HCT116 (cell line): Measurements from ENCODE around the gene DLG2.

Source experiments
- CTCF ChIP-seq, 3 experiments: fragments of 200-600 bp in 1 of 3; sonication (generic) in 1 of 3; IDR thresholded peaks in 2 of 3; conservative IDR thresholded peaks in 1 of 3; 2 replicates each; pipeline ENCODE4 v1.5.1; 2012 to 2017; ENCODE audit warnings: low read depth in 2 of 3, low read length in 2 of 3, antibody characterized with exemption in 1 of 3, borderline replicate concordance in 1 of 3, control low read depth in 1 of 3, mild to moderate bottlenecking in 1 of 3, mixed read lengths in 1 of 3, mixed run types in 1 of 3, moderate library complexity in 1 of 3; ENCODE audit not compliant: insufficient read depth in 1 of 3
- EGR1 ChIP-seq: IDR thresholded peaks from 2 replicates; pipeline ENCODE4 v1.6.1; 2012; ENCODE audit warnings: low read depth
- ELF1 ChIP-seq: IDR thresholded peaks from 2 replicates; pipeline ENCODE4 v1.6.1; 2012; ENCODE audit warnings: low read depth, borderline replicate concordance
- EZH2 ChIP-seq: fragments of 200-600 bp; sonication (generic); IDR thresholded peaks from 2 replicates; pipeline ENCODE4 v1.6.1; 2017; ENCODE audit warnings: antibody characterized with exemption, mixed run types
- EZH2phosphoT487 ChIP-seq: fragments of 200-600 bp; IDR thresholded peaks from 2 replicates; pipeline ENCODE4 v1.6.1; 2018; ENCODE audit warnings: antibody characterized with exemption, borderline replicate concordance
- FOSL1 ChIP-seq: IDR thresholded peaks from 2 replicates; pipeline ENCODE4 v1.6.1; 2012; ENCODE audit warnings: low read depth
- JUND ChIP-seq: IDR thresholded peaks from 2 replicates; pipeline ENCODE4 v1.6.1; 2012
- MAX ChIP-seq: IDR thresholded peaks from 2 replicates; pipeline ENCODE4 v1.6.1; 2012
- POLR2A ChIP-seq: IDR thresholded peaks from 2 replicates; pipeline ENCODE4 v1.7.0; 2011; ENCODE audit warnings: borderline replicate concordance; ENCODE audit not compliant: insufficient read depth, insufficient read length; ENCODE audit errors: extremely low read depth
- POLR2AphosphoS5 ChIP-seq: IDR thresholded peaks from 2 replicates; pipeline ENCODE4 v1.6.1; 2011; ENCODE audit warnings: mild to moderate bottlenecking, low read depth, low read length, moderate library complexity
- SP1 ChIP-seq: IDR thresholded peaks from 2 replicates; pipeline ENCODE4 v1.6.1; 2012; ENCODE audit warnings: low read depth
- YY1 ChIP-seq: IDR thresholded peaks from 2 replicates; pipeline ENCODE4 v1.6.1; 2011; ENCODE audit warnings: low read length, low read depth, moderate library complexity, mild to moderate bottlenecking; ENCODE audit not compliant: insufficient replicate concordance; ENCODE audit errors: extremely low read depth
- ZNF274 ChIP-seq: fragments of 200-500 bp; sonication (Bioruptor generic); IDR thresholded peaks from 2 replicates; pipeline ENCODE4 v1.6.1; 2014; ENCODE audit warnings: mild to moderate bottlenecking, low read depth, low read length, inconsistent platforms

GRCh38 chr11:85301895-85302678, 325.1 kb downstream of the DLG2 start:
- TF ChIP-seq POLR2AphosphoS5 (no peak), CTCF (IDR thresholded peaks at IDR 0.05 in 2 of 3, conservative IDR thresholded peaks at IDR 0.05 in 1 of 3; ENCODE audit: borderline replicate concordance in 1 of 3, insufficient read depth in 1 of 3, low read depth in 2 of 3, low read length in 2 of 3) (no peak), JUND (no peak), POLR2A (no peak), EGR1 (no peak), SP1 (no peak), EZH2 (no peak), FOSL1 (no peak), MAX (no peak), ZNF274 (no peak), EZH2phosphoT487 (no peak), YY1 (no peak), ELF1 (no peak)
